Activated naive CD4-positive, alpha-beta T cell treated with anti-CD3 and anti-CD28 coated beads, Interleukin-2, amount 50 U/mL, for 16 hours (primary cell): ENCODE data around the gene CNIH3.
"Not testable (repeated sequence)": the region's sequence is repeated elsewhere in the genome, so short reads cannot be mapped to it uniquely, and the experiment has no call there.

Experiments
- DNase-seq: peaks from one replicate; pipeline ENCODE4 v3.0.0-alpha.2; 2020

Gene CNIH3

DNA sequence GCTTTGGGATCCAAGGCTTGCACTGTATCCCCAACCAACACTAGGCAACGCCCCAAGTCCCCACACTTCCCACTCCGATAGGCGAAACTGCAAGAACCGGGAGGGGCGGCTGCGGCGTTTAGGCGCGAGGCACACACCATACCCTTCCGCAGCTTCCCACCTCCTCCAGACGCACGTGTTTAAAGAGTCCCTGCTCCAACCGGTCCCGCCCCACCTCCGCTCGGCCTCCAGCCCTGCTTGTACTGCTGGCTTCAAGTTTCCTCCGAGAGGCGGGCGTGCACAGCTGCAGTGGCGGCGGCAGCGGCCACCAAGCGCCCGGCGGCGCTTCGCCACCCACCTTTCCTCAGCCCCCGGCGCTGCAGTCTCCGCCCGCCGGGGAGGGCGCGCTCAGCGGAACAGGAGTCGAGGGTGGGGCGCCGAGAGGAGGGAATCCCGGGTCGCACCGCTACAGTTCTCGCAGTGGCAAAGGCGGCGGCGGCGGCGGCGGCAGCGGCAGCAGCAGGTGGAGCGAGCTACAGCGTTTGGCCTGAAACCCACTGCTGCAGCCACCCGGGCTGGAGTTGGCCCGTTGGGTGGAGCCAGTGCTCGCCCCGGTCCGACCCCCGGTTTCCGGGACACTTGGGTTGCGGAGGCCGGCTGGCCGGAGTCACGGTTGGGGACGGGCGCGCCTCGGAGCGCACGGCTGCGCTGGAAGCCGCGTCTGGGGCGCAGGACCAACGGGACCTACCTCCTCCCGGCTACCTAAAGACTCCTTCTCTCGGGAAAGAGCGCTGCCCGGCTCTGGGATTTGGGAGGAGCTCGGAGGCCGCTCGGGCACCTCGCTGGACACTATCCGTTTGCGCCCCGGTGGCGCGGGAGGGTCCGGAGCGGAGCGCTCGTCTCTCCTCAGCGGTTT, at the start of gene CNIH3:
Gene CNIH3, plus strand, starts transcription at position 457 of the 895 bp plus-strand sequence. CDS start 858 bp downstream, outside the sequence.
- peak; percentile 24 for DNase-seq

DNA sequence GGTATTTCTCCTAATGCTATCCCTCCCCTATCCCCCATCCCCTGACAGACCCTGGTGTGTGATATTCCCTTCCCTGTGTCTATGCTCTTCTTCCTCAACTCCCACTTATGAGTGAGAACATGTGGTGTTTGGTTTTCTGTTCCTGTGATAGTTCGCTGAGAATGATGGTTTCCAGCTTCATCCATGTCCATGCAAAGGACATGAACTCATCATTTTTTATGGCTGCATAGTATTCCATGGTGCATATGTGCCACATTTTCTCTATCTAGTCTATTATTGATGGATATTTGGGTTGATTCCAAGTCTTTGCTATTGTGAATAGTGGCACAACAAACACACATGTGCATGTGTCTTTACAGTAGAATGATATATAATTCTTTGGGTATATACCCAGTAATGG, 49.6 kb upstream of the CNIH3 start:
- DNase-seq: not testable (repeated sequence)

- no peak for DNase-seq
Observed at GRCh38 chr1:224569276-224569675, 46.8 kb upstream of the CNIH3 start.

DNA sequence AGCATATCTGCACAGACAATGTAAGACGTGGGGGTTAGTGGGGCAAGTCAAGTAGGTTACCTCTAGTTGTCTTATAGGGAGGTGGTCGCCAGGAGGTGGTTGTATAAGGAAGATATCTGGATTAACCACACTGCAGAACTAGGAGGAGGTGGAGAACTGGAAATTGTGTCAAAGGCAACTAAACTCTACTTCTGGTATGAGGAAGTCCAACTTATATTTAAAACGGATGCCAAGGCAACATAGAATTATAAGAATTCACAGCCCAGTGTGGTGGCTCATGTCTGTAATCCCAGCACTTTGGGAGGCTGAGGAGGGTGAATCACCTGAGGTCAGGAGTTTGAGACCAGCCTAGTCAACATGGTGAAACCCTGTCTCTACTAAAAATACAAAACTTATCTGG, 44.1 kb upstream of the CNIH3 start:
- not testable (repeated sequence) for DNase-seq

- DNase-seq: no peak
Observed at GRCh38 chr1:224579526-224579925, 36.6 kb upstream of the CNIH3 start.

DNA sequence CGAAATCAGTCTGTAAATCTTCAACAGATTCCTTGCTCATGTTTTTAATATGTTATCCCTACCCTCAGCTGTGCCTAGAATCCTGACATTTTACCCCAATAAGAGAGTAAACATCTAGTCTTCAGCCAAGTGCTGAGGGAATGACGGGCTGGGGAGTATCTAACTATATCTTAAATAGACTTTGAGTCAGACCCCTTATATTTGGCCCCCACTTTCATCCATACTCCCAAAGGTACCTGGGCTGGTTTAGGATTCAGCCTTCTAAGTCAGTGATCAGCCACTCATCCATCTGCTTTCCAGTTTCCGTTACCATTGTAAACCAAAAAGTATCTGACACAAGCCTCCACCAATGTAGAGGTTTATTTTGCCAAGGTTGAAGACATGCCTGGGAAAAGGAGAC, 36.1 kb upstream of the CNIH3 start:
- DNase-seq: no peak

GRCh38 chr1:224582041-224582440, 34.1 kb upstream of the CNIH3 start:
- DNase-seq: no peak

- no peak for DNase-seq
Observed at GRCh38 chr1:224583774-224584173, 32.3 kb upstream of the CNIH3 start.

DNA sequence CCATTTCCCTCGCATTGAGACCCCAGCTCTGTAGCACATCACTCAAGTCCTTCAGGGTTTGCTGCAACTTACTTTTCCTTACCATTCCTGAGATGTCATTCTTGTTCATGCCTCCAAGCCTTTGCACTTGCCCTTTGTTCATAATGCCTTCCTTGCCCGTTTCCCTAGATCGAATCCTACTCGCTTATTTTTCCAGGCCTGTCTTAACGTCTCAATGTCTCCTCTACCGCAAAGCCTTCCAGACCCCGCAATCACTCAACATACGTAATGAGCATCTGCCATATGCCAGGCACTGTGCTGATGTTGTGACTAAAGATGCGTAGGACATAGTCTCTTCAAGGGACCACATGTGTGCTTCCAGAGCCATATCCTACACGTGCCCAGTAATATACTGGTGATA, 31.1 kb upstream of the CNIH3 start:
- no peak for DNase-seq

GRCh38 chr1:224587051-224587450, 29.1 kb upstream of the CNIH3 start:
- DNase-seq: no peak

- DNase-seq: no peak
Observed at GRCh38 chr1:224588515-224588914, 27.6 kb upstream of the CNIH3 start.

GRCh38 chr1:224589006-224589405, 27.1 kb upstream of the CNIH3 start:
- no peak for DNase-seq

GRCh38 chr1:224591326-224591725, 24.8 kb upstream of the CNIH3 start:
- no peak for DNase-seq

DNA sequence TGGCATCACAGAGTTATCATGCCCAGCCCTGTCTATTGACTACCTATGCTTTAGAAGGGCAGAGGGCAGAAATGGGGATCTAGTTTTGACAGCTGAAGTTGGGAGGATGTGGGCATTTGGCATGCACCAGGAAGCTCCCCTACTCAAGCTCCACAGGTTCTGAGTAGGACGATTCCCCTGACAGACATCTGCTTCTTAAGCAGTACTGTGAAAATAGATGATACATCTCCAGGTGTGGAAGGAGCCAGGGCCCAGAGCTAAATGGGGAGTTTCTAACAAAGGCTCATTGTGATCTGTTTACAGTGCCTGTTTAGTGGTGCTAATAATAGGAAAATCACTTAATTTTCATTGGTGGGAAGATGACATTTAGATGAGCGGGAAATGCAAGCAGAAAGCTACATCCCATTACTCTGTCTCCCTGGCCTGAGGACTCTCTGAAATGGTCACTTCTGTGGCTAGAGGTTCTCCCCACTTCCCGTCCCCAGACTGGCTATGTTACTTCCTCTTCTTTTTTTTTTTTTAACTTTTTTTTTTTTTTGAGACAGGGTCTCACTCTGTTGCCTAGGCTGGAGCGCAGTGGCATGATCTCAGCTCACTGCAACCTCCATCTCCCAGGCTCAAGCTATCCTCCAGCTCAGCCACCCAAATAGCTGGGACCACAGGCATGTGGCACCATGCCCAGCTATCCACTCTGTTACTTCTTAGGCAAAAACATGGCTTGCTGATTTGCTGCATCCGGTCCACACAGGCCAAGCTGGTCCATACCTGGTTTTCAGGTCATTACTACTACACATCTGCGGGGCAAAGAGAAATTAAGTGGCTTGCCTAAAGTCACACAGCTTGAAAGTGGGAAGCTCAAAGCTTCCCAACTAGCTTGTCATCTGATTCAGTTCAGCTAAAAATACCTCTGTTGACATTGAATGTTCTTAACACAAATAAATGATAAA, 23.2 kb upstream of the CNIH3 start:
- DNase-seq: no peak

- no peak for DNase-seq
Observed at GRCh38 chr1:224594360-224594759, 21.8 kb upstream of the CNIH3 start.

DNA sequence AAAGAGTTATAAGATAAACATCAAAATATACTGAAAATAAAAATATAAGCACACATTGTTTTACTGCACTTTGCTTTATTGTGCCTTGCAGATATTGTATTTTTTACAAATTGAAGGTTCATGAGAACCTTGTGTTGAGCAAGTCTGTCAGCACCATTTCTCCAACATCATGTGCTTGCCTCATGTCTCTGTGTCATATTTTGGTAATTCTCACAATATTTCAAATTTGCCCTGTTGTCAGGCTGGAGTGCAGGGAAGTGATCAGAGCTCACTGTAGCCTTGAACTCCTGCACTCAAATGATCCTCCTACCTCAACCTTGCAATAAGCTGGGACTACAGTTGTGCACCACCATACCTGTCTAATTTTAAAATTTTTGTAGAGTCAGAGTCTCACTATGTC, 21.3 kb upstream of the CNIH3 start:
- DNase-seq: no peak

DNA sequence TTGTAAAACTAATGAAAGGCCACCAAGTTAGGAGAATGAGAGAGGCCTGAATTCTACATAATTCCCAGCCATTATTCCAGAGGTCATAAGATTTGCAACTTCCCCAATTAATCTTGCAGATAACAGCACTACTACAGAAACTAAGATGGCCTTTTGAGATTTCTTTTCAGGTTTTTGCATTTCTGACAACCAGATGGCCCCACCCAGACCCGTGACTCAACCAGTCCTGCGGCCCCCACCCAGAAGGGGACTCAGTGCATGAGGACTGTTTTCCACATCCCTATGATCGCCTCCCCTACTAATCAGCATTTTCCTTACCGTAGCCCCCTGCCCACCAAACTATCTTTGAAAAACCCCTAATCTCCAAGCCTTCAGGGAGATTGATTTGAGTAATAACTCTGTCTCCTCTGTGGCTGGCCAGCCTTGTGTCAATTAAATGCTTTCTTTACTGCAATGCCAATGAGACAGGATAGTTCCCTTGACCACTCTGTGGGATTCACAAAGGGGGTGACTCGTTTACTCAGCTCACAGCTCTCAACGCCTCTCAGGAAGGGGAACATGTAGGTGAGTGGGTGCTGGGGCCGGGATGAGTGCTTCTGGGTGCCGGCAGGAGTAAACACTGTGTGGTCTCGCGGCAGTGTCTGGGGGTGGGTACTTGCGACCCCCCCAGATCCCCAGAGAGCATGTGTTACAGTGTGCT, 10.5 kb upstream of the CNIH3 start:
- DNase-seq: no peak

DNA sequence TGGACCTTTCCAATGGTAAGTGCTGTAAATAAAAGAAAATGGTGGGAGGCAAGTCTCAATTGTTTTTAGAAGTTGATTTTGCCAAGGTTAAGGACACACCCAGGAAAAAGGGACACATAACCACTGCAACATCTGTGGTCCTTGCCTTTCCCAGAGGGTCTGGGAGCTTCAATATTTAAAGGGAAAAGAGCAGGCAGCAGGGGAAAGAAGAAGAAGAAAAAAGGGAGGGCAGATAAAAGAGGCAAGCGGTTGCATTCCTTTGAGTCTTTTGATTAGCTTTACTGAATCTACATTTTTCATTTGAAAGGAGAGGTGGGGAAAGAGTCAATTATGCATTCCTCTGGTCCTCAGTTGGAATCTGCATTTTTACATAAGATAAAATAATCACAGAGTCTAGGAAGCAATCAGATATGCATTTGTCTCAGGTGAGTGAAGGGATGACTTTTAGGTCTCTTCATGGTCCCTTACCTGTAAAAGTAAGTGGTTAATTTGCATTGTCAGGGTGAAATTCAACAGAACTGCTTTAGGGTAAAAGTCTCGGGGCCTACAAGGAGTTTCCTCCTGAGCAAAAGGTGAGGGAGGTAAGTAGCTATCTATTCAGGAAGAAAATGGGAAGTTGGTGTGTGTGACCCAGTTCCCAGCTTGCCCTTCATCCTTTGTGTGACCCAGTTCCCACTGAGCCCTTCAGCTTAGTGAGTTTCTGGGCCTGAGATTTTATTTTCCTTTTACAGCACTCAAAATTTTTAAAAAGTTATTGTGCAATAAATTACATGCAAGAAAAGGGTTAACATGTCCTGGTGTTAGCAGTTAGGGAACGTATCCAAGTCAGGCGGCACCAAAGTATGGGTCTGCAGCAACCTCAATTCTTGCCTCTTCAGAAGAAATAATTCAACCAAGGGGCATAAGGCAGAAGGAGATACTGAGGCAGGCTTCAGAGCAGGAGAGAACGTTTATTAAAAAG, 8.6 kb upstream of the CNIH3 start:
- DNase-seq: no peak

DNA sequence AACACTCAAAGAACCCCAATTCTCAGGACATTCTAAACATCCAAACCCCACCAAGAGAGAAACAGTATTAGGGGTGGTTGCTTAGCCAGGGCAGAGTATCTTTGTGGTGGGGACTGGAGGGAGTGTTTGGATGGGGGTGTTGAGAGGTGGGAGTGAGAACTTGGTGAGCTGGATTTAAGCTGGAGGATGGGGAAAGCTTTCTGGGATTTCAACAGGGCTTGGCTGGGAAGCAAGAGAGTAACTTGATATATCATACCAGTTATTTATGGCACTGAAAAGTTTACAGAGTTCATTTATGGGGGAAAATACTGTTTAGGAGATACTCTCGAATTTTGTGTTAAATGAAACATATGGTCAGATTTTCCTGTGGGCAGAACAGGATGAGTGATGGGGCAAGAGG, 6.8 kb upstream of the CNIH3 start:
- no peak for DNase-seq

- no peak for DNase-seq
Observed at GRCh38 chr1:224612246-224612645, 3.9 kb upstream of the CNIH3 start.

- no peak for DNase-seq
Observed at GRCh38 chr1:224613486-224613885, 2.6 kb upstream of the CNIH3 start.
